Measurements from ENCODE around the gene CDH24. TPM values are rescaled to one million over a fixed set of nuclear protein-coding genes. Genes with fewer than 3 reads are reported as not detected.
A peak's percentile ranks its signal among the peaks of the same experiment; 100 is the strongest.

Gene CDH24
- total RNA-seq, 1 donor from 2014 or later, result 7.8 TPM

GRCh38 chr14:23063601-23064000, 6.3 kb upstream of the CDH24 start:
- DNase-seq (no peak), ATAC-seq (no peak)
- Histone ChIP-seq H3K4me3 (no peak overlapping the region), H3K36me3 (peaks cover 100% of the 10 kb centered on the region), H3K4me1 (peaks cover 11% of the 10 kb centered on the region), H3K27ac (no peak overlapping the region), H3K9me3 (no peaks in the 10 kb centered on the region), H3K27me3 (no peaks in the 10 kb centered on the region)
- TF ChIP-seq CTCF (IDR thresholded peaks at IDR 0.05), result no peak
- intact Hi-C loops (cut with DNase I), result no loop called here

- H3K4me1 ChIP-seq, result peaks cover 9% of the 10 kb centered on the region
- no peak for TF ChIP-seq CTCF (IDR thresholded peaks at IDR 0.05)
- H3K9me3 ChIP-seq, result no peaks in the 10 kb centered on the region
- intact Hi-C loops (cut with DNase I), result no loop called here
- no peak for DNase-seq
- H3K4me3 ChIP-seq, result no peak overlapping the region
- no peaks in the 10 kb centered on the region for H3K27me3 ChIP-seq
- peak overlapping the region; percentile 14 for H3K27ac ChIP-seq
- peak; percentile 46 for ATAC-seq
- H3K36me3 ChIP-seq, result peaks cover 86% of the 10 kb centered on the region
Observed at GRCh38 chr14:23062002-23062401, 4.7 kb upstream of the CDH24 start.

GRCh38 chr14:23060536-23061260, 3.4 kb upstream of the CDH24 start:
- H3K9me3 ChIP-seq, result no peaks in the 10 kb centered on the region
- H3K36me3 ChIP-seq, result peaks cover 73% of the 10 kb centered on the region
- no peaks in the 10 kb centered on the region for H3K27me3 ChIP-seq
- H3K4me3 ChIP-seq, result no peak overlapping the region
- peaks cover 18% of the 10 kb centered on the region for H3K4me1 ChIP-seq
- no peak overlapping the region for H3K27ac ChIP-seq
- no peak for ATAC-seq
- DNase-seq, result no peak
- intact Hi-C loops (cut with DNase I), result no loop called here
- no peak for TF ChIP-seq CTCF (IDR thresholded peaks at IDR 0.05)

GRCh38 chr14:23058654-23059504, 1.6 kb upstream of the CDH24 start:
- no peaks in the 10 kb centered on the region for H3K27me3 ChIP-seq
- peaks cover 55% of the 10 kb centered on the region for H3K36me3 ChIP-seq
- no peaks in the 10 kb centered on the region for H3K9me3 ChIP-seq
- H3K4me3 ChIP-seq, result no peak overlapping the region
- H3K4me1 ChIP-seq, result peaks cover 18% of the 10 kb centered on the region
- no peak for DNase-seq
- no peak overlapping the region for H3K27ac ChIP-seq
- TF ChIP-seq CTCF (IDR thresholded peaks at IDR 0.05), result no peak
- ATAC-seq, result no peak
- intact Hi-C loops (cut with DNase I), result loop anchor here (5.0 kb wide), 1 partner anchor 72 kb away; no protein-coding TSS in a partner anchor

GRCh38 chr14:23057757-23058653, 685 bp upstream of the CDH24 start:
- peak overlapping the region; percentile 51 for H3K27ac ChIP-seq
- H3K27me3 ChIP-seq, result no peaks in the 10 kb centered on the region
- H3K4me3 ChIP-seq, result peak overlapping the region; percentile 69
- peaks cover 18% of the 10 kb centered on the region for H3K4me1 ChIP-seq
- ATAC-seq (peak; percentile 86), DNase-seq (peak; percentile 93)
- intact Hi-C loops (cut with DNase I), result loop anchor here (5.0 kb wide), 1 partner anchor 71 kb away; no protein-coding TSS in a partner anchor
- H3K9me3 ChIP-seq, result no peaks in the 10 kb centered on the region
- TF ChIP-seq CTCF (IDR thresholded peaks at IDR 0.05), result peak; percentile 94
- H3K36me3 ChIP-seq, result peaks cover 46% of the 10 kb centered on the region

All from upper lobe of right lung (tissue), 1 donor.